ENCODE results near the gene SPINK7. TPM values are rescaled to one million over a fixed set of nuclear protein-coding genes. Genes with fewer than 3 reads are reported as not detected.

SPINK7 gene
- total and polyA plus RNA-seq, 2 of the 4 experiments (the other 2 are of a cell fraction) = not detected

GRCh38 chr5:148297731-148298130, 14.5 kb upstream of the SPINK7 start:
- no peak overlapping the region for H2AFZ ChIP-seq (replicated peaks; ENCODE audit: low read length, poor library complexity)
- H3K27me3 ChIP-seq (ENCODE audit: control insufficient read depth, insufficient read depth, low read length) = no peaks in the 10 kb centered on the region
- no peak overlapping the region for H3K4me3 ChIP-seq (ENCODE audit: insufficient read depth, low read depth, low read length)
- DNase-seq = no peak
- H3K9ac ChIP-seq (ENCODE audit: low read depth, low read length) = no peak overlapping the region
- no peaks in the 10 kb centered on the region for H3K9me1 ChIP-seq (ENCODE audit: insufficient read depth, low read length)
- no peak overlapping the region for H4K8ac ChIP-seq (ENCODE audit: low read depth in 2 of 2, low read length in 2 of 2)
- H4K20me1 ChIP-seq (ENCODE audit: insufficient read depth, low read length) = no peaks in the 10 kb centered on the region
- no peaks in the 10 kb centered on the region for H3K9me3 ChIP-seq (ENCODE audit: control insufficient read depth, insufficient read depth, low read length)
- no peak overlapping the region for H3K18ac ChIP-seq (ENCODE audit: low read depth, low read length)
- no peaks in the 10 kb centered on the region for H3K4me1 ChIP-seq (ENCODE audit: control insufficient read depth, insufficient read depth, low read length)
- no peak overlapping the region for H4K91ac ChIP-seq (ENCODE audit: insufficient read depth, low read depth, low read length)
- H3K27ac ChIP-seq (ENCODE audit: insufficient read depth, low read length) = no peak overlapping the region
- H3K14ac ChIP-seq (replicated peaks; ENCODE audit: low read depth, low read length) = no peak overlapping the region
- no peak overlapping the region for H3K4me2 ChIP-seq (ENCODE audit: low read depth, low read length)
- H2BK15ac ChIP-seq (ENCODE audit: low read depth, low read length) = no peak overlapping the region
- TF ChIP-seq RCOR1 (IDR thresholded peaks at IDR 0.05; ENCODE audit: insufficient replicate concordance, low read length) = no peak
- TF ChIP-seq CTCF (conservative IDR thresholded peaks at IDR 0.05; ENCODE audit: low read depth, low read length) = no peak
- TF ChIP-seq FOS (IDR thresholded peaks at IDR 0.05; ENCODE audit: low read depth, low read length) = no peak
- TF ChIP-seq SMC3 (IDR thresholded peaks at IDR 0.05; ENCODE audit: low read depth, low read length) = no peak
- no peak for TF ChIP-seq MAZ (IDR thresholded peaks at IDR 0.05; ENCODE audit: borderline replicate concordance, low read depth, low read length)
- TF ChIP-seq RAD21 (IDR thresholded peaks at IDR 0.05; ENCODE audit: low read length) = no peak
- TF ChIP-seq POLR2A (IDR thresholded peaks at IDR 0.05; ENCODE audit: low read depth, low read length) = no peak
- TF ChIP-seq CEBPB (IDR thresholded peaks at IDR 0.05; ENCODE audit: low read depth, low read length) = no peak
- TF ChIP-seq, protein P1, sequence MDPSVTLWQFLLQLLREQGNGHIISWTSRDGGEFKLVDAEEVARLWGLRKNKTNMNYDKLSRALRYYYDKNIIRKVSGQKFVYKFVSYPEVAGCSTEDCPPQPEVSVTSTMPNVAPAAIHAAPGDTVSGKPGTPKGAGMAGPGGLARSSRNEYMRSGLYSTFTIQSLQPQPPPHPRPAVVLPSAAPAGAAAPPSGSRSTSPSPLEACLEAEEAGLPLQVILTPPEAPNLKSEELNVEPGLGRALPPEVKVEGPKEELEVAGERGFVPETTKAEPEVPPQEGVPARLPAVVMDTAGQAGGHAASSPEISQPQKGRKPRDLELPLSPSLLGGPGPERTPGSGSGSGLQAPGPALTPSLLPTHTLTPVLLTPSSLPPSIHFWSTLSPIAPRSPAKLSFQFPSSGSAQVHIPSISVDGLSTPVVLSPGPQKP (IDR thresholded peaks at IDR 0.05; ENCODE audit: borderline replicate concordance, low read depth, low read length) = no peak
- TF ChIP-seq USF2 (IDR thresholded peaks at IDR 0.05; ENCODE audit: low read depth, low read length) = no peak
- TF ChIP-seq MXI1 (IDR thresholded peaks at IDR 0.05; ENCODE audit: borderline replicate concordance, low read depth, low read length) = no peak
- TF ChIP-seq NFE2L2 (IDR thresholded peaks at IDR 0.05; ENCODE audit: low read depth, low read length) = no peak
- no peak for TF ChIP-seq RFX5 (IDR thresholded peaks at IDR 0.05; ENCODE audit: low read depth, low read length)
- no peak for TF ChIP-seq BHLHE40 (IDR thresholded peaks at IDR 0.05; ENCODE audit: low read depth, low read length)
- TF ChIP-seq CHD1 (IDR thresholded peaks at IDR 0.05; ENCODE audit: low read depth, low read length) = no peak
- no peak for TF ChIP-seq MAFK (IDR thresholded peaks at IDR 0.05; ENCODE audit: low read depth, low read length)
- no TSS peak for BruUV-seq (replicated peaks)
- H3K36me3 ChIP-seq (ENCODE audit: control insufficient read depth, insufficient read depth, low read length) = no peaks in the 10 kb centered on the region
- in situ Hi-C loops (cut with MboI; ENCODE audit: low sequenced_read_pairs) (no loop called here), dilution Hi-C loops (cut with HindIII; ENCODE audit: low sequenced_read_pairs, unreplicated experiment) (no loop called here), intact Hi-C loops (cut with micrococcal nuclease) (no loop called here)
- H3K56ac ChIP-seq (ENCODE audit: extremely low read depth, insufficient read depth, low read length) = no peak overlapping the region
- H2AK9ac ChIP-seq (replicated peaks; ENCODE audit: low read depth, low read length, poor library complexity) = no peak overlapping the region
- CTCF ChIA-PET = no interaction called here
- WGBS, 2 experiments (ENCODE audit: extremely low coverage in 2 of 2, insufficient read length in 1 of 2) = no CpG with 5 or more reads among the region's 4 CpGs
- H2AK5ac ChIP-seq (ENCODE audit: low read depth, low read length) = no peak overlapping the region
- no peak overlapping the region for H2BK120ac ChIP-seq (ENCODE audit: low read depth, low read length)
- no peak overlapping the region for H3K23ac ChIP-seq (ENCODE audit: low read depth, low read length)
- POLR2A ChIA-PET (ENCODE audit: unreplicated experiment) = no interaction called here
- H3K79me1 ChIP-seq (ENCODE audit: low read depth in 1 of 2, low read length in 2 of 2) = no peaks in the 10 kb centered on the region
- ATAC-seq (ENCODE audit: low read depth) = no peak
- no peak overlapping the region for H2BK20ac ChIP-seq (ENCODE audit: low read depth, low read length)
- no peak overlapping the region for H3K4ac ChIP-seq (ENCODE audit: low read depth, low read length)
- H4K5ac ChIP-seq (ENCODE audit: low read depth, low read length) = no peak overlapping the region
- no peak overlapping the region for H2BK5ac ChIP-seq (ENCODE audit: low read depth, low read length, poor library complexity, severe bottlenecking)
